Measurements from ENCODE around the gene THSD7B. TPM values are rescaled to one million over a fixed set of nuclear protein-coding genes. Genes with fewer than 3 reads are reported as not detected.

THSD7B gene
- total and polyA plus RNA-seq, 9 donors = 0.10 to 0.82 (median 0.37) TPM; not detected in 1

- 62 to 71% (median 62%) methylated on average over 7 of the region's 7 CpGs for WGBS, 3 donors
- no peak for DNase-seq
- H3K36me3 ChIP-seq = no peaks in the 10 kb centered on the region
Observed at GRCh38 chr2:137405496-137405895, 640.2 kb downstream of the THSD7B start.

DNA sequence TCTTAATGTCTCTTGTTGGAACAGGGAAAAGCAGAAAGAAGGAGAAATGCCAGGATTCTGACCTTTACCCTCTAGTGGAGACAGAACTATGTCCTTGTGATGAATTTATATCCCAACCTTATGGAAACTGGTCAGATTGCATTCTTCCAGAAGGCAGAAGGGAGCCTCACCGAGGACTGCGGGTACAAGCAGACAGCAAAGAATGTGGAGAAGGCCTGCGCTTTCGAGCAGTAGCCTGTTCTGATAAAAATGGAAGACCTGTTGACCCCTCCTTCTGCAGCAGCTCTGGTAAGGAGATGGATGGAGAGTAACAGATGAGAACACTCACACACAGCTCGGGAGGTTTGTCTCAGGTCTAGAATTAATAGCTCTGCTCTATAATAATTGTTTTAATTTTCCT is 646.2 kb downstream of the THSD7B start:
- intact Hi-C loops (cut with DNase I) = no loop called here
- Histone ChIP-seq H3K4me3 (no peak overlapping the region), H3K36me3 (no peaks in the 10 kb centered on the region), H3K27ac (no peak overlapping the region), H3K4me1 (ENCODE audit: insufficient read depth) (no peaks in the 10 kb centered on the region), H3K9me3 (no peaks in the 10 kb centered on the region), H3K27me3 (no peaks in the 10 kb centered on the region)
- TF ChIP-seq POLR2A (IDR thresholded peaks at IDR 0.05) = no peak
- no peak for TF ChIP-seq EP300 (IDR thresholded peaks at IDR 0.05)
- TF ChIP-seq, protein P1, sequence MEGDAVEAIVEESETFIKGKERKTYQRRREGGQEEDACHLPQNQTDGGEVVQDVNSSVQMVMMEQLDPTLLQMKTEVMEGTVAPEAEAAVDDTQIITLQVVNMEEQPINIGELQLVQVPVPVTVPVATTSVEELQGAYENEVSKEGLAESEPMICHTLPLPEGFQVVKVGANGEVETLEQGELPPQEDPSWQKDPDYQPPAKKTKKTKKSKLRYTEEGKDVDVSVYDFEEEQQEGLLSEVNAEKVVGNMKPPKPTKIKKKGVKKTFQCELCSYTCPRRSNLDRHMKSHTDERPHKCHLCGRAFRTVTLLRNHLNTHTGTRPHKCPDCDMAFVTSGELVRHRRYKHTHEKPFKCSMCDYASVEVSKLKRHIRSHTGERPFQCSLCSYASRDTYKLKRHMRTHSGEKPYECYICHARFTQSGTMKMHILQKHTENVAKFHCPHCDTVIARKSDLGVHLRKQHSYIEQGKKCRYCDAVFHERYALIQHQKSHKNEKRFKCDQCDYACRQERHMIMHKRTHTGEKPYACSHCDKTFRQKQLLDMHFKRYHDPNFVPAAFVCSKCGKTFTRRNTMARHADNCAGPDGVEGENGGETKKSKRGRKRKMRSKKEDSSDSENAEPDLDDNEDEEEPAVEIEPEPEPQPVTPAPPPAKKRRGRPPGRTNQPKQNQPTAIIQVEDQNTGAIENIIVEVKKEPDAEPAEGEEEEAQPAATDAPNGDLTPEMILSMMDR (IDR thresholded peaks at IDR 0.05) = no peak
- DNase-seq = no peak
- 19 to 37% (median 32%) methylated on average over 5 of the region's 5 CpGs for WGBS, 3 donors

More at GRCh38 chr2:137405496-137405895, 640.2 kb downstream of the THSD7B start:
- Histone ChIP-seq H3K27ac (no peak overlapping the region), H3K27me3 (no peaks in the 10 kb centered on the region), H3K9me3 (no peaks in the 10 kb centered on the region), H3K4me3 (no peak overlapping the region), H3K4me1 (ENCODE audit: insufficient read depth) (no peaks in the 10 kb centered on the region)
- intact Hi-C loops (cut with DNase I) = no loop called here
- TF ChIP-seq, protein P1 (IDR thresholded peaks at IDR 0.05) = no peak
- no peak for TF ChIP-seq EP300 (IDR thresholded peaks at IDR 0.05)
- no peak for TF ChIP-seq POLR2A (IDR thresholded peaks at IDR 0.05)

GRCh38 chr2:137420744-137421143 is 655.4 kb downstream of the THSD7B start:
- no peaks in the 10 kb centered on the region for H3K36me3 ChIP-seq
- no peak for TF ChIP-seq POLR2A (IDR thresholded peaks at IDR 0.05)
- TF ChIP-seq, protein P1 (IDR thresholded peaks at IDR 0.05) = no peak
- no peak for TF ChIP-seq EP300 (IDR thresholded peaks at IDR 0.05)
- intact Hi-C loops (cut with DNase I) = no loop called here
- H3K27ac ChIP-seq = no peak overlapping the region
- 11 to 22% (median 16%) methylated on average over 3 of the region's 3 CpGs for WGBS, 3 donors
- H3K27me3 ChIP-seq = no peaks in the 10 kb centered on the region
- no peaks in the 10 kb centered on the region for H3K9me3 ChIP-seq
- H3K4me1 ChIP-seq (ENCODE audit: insufficient read depth) = no peaks in the 10 kb centered on the region
- no peak for DNase-seq
- no peak overlapping the region for H3K4me3 ChIP-seq

GRCh38 chr2:137435162-137435561 is 669.8 kb downstream of the THSD7B start:
- intact Hi-C loops (cut with DNase I) = no loop called here
- WGBS, 3 donors = 1 to 10% (median 6%) methylated on average over 1 of the region's 1 CpG
- Histone ChIP-seq H3K27ac (no peak overlapping the region), H3K36me3 (no peaks in the 10 kb centered on the region), H3K4me1 (ENCODE audit: insufficient read depth) (no peaks in the 10 kb centered on the region), H3K27me3 (no peaks in the 10 kb centered on the region), H3K4me3 (no peak overlapping the region), H3K9me3 (no peaks in the 10 kb centered on the region)
- TF ChIP-seq POLR2A (IDR thresholded peaks at IDR 0.05) (no peak), EP300 (IDR thresholded peaks at IDR 0.05) (no peak)
- TF ChIP-seq, protein P1 (IDR thresholded peaks at IDR 0.05) = no peak
- no peak for DNase-seq
